Activated naive CD4-positive, alpha-beta T cell treated with anti-CD3 and anti-CD28 coated beads, Interleukin-2, amount 50 U/mL, for 16 hours (primary cell): ENCODE measurements around the gene NRG2.

Source experiments
- DNase-seq: peaks from one replicate; pipeline ENCODE4 v3.0.0-alpha.2; 2020

NRG2 gene

GRCh38 chr5:140005145-140005591 lies 37.9 kb downstream of the NRG2 start:
- no peak for DNase-seq

- DNase-seq: no peak
Observed at GRCh38 chr5:140004174-140004573, 38.9 kb downstream of the NRG2 start.

DNA sequence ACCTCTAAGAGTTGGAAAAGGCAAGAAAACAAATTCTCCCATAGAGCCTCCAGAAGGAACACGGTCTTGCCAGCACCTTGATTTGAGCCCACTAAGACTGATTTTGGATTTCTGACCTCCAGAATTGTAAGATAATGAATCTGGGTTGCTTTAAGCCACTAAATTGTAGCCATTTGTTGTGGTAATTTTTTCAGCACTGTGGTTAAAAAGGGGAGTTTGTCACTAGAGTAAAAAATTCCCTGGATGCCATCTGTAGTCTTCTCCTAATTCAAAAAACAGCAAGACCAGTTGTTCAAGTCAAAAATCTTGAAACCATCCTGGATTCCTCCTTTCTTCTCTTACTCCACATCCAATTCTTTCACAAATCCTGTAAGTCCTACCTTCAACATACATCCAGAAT lies 39.6 kb downstream of the NRG2 start:
- DNase-seq: no peak

- DNase-seq: no peak
Observed at GRCh38 chr5:140000332-140000731, 42.8 kb downstream of the NRG2 start.

GRCh38 chr5:139998837-139999236 lies 44.3 kb downstream of the NRG2 start:
- DNase-seq: no peak

DNA sequence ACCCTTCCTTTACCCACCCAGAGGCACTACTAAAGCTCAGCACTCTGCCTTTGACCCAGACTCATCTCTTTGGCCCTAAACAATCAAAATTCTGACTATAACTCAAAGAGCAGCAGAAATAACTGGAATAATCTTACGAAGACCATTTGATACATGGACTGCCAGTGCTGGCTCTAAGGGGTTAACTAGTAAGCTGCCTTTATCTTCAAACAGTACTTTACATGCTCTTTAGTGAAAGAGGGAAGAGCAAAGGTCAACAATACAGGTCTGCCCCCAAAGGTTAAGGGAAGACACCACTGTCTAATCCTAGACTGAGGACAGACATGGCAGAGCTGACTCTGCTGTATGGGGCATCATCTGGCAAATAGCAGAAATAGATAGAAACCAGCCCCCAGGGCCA lies 45.8 kb downstream of the NRG2 start:
- DNase-seq: no peak

DNA sequence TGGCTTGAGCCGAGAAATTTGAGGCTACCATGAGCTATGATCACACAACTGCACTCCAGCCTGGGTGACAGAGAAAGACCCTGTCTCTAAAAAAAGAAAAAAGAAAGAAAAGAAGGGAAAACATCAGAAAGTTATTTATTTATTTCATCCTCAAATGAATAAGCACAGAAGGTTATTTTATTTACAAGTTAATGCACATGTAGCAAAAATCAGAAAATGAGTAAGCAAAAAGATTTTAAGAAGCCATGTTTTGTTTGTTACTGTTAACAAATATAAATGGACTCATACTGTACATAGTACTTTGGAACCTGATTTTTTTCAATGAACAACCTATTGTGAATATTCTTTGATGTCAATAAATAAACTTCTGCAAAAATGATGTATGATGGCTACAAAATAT lies 47.2 kb downstream of the NRG2 start:
- DNase-seq: no peak

- no peak for DNase-seq
Observed at GRCh38 chr5:139994234-139994633, 48.9 kb downstream of the NRG2 start.

DNA sequence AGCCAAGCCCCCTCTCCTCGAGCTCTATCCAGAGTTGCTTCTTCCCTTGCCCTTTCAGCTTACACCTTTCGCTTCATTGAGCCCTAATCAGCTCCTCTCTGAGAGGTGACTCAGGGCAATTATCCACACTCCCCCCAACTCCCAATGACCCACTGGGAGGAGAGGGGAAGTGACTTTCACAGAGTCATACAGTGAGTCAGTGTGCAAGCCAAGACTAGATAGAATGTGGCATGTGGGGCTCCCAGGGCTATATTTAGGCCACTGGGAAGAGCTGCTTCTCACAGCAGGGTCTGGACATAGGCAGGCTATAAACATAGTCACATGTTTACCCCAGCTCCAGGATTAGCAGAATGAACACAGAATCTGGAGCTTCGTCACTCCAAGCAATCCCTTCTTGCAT lies 57.4 kb downstream of the NRG2 start:
- no peak for DNase-seq

GRCh38 chr5:139985290-139985689 lies 57.8 kb downstream of the NRG2 start:
- no peak for DNase-seq

DNA sequence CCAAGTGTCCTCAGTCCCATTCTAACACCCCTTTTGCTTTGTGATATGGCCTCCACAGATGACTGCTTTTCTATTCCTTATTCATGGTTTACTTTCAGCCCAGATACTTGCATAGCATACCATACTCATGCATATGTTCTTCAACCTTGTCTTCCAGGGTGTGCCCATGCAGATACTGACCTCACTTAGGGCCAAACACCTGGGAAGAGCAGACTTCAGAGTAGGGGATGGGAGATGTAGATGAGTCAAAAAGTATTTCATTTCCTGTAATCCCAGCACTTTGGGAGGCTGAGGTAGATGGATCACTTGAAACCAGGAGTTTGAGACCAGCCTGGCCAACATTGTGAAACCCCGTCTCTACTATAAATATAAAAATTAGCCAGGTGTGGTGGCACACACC lies 58.3 kb downstream of the NRG2 start:
- DNase-seq: no peak

DNA sequence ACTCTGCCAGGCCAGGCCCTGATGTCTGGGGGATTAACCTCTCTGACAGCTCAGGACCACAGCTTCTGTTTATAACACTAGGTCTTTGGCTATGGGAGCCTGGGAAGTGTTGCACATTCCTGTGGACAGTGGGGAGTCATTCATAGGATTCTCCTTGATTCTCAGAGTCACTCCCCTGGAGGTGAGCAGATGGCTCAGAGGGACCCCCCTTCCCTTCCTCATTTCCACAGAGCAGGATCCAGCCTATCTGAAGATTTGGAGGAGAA lies 60.2 kb downstream of the NRG2 start:
- no peak for DNase-seq

DNA sequence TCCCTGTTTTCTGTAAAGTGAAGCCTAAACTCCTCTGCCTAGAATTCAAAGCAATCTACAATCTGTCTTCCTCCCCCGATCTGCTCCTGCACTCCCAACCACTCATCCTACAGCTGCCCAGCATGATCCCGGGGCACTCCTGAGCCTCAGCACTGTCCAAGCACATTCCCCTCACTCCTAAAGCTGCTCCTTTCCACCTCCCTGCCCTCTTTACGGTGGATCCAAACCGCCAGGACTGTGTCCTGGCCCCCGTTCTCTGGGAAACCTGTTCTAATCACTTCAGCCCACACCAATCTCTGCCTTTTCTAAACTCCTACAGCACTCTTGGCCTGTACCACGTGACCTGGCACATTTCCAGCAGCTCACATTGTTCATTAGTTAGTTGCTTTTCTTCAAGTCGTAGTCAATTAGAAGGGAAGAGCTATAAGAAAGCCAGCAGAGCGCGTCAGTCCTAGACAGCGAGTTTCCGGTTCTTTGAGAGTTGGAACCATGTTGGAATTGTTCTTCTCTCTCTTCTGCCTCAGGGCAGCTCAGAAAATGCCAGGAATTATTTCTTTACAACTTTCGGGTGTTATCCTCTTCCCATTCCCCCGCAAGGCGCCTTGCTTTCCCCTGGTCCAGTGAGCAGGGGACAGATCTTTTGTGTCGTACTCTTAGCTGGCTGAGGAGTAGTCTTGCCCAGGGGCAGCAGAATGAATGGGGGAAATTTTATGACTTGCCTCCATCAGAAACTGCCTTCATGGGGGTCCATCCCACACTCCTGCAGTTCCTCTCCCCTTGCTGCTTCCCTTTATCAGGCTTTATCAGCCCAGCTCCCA lies 60.7 kb downstream of the NRG2 start:
- no peak for DNase-seq

- no peak for DNase-seq
Observed at GRCh38 chr5:139980765-139981164, 62.3 kb downstream of the NRG2 start.

- DNase-seq: no peak
Observed at GRCh38 chr5:139979943-139980342, 63.2 kb downstream of the NRG2 start.

DNA sequence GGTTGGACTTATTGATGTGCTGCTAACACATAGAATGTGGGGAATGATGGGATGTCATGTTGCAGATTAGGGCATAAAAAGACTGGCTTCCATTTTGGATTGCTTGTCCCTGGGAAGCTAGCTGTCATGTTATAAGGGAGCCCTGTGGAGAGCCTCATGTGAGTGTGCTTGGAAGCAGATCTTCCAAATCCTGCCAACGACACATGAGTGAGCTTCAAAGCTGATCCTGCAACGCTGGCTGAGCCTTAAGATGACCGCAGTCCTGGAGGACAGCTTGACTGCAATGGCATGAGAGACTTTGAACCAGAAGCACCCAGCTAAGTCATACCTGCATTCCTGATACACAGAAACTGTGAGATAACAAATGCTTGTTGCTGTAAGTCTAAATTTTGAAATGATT lies 63.6 kb downstream of the NRG2 start:
- no peak for DNase-seq

- no peak for DNase-seq
Observed at GRCh38 chr5:139976703-139977102, 66.4 kb downstream of the NRG2 start.

DNA sequence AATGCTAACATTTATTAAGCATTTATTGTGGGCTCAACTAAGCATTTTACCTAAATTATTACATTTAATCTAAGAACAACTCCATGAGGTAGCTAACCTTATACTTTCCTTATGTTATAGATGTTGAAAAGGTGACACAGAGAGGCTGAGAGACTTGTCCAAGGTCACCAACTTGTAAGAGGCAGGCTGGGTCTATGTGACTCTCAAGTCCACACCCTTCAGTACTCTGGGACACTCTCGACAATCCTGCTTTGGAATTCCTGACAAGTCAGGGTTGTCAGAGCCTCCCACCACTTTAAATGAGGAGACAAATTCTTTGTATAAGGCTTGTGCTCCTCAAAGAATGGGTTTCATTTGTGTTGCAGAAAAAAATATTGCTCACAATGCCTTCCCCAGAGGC lies 67.2 kb downstream of the NRG2 start:
- no peak for DNase-seq

- no peak for DNase-seq
Observed at GRCh38 chr5:139975306-139975705, 67.8 kb downstream of the NRG2 start.

DNA sequence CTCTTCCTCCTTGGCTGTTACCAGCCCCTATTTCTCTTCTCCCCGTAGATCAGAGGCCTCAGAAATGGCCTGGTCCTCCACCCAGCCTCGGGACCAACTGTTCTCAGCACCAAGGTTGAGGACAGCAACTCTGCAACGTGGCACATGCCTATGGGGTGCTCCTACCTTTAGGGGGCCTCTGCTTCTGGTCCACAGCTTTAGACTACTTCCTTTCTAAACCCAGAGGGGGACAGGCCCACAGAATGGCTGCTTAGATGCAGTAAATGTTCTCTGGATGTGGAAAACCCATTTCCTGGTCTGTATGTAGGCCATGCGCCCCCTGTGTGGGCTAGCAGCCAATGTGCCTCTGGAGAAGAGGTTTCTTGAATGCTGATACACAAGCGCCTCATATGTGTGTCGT lies 68.4 kb downstream of the NRG2 start:
- no peak for DNase-seq

DNA sequence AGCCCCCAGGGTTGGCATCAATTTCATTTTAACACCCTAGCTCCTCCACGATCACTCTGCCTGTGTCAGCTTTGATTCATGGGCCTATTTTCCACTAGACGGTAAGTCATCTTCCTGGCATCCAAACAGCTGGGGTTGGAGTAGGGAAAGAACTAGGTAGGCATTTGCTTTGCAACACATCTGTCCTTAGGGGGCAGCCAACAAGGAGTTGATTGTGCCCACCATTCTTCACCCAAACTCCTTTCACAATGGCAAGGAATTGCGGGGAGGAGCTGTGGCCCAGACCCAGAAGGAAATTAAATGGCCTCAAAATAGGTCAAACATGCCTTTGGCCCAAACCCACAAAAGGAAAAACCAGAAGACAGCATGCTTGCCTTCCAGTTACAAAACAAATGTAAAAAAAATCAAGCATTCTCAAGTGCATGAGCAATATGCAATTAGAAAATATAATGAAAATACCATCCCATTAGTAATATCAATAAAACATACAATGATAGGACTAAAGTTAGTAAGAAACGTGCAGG lies 71.8 kb downstream of the NRG2 start:
- DNase-seq: no peak

DNA sequence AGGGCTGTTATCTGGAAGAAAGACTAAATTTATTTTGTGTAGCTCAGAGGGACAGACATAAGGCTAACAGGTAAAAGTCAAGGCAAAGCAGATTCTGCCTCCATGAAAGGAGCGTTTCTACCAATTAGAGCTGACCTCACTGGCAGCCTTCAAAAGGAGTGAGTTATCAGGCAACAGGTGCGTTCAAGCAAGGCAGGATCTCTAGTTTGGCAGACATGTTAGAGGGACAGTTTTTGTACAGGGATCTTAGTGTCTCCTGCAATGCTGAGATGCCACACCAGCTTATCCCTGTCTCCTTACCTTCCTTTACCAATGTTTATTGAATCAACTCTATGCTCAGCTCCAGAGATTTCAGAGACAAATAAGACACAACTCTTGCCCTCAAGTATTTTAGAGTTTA lies 73.8 kb downstream of the NRG2 start:
- DNase-seq: no peak

DNA sequence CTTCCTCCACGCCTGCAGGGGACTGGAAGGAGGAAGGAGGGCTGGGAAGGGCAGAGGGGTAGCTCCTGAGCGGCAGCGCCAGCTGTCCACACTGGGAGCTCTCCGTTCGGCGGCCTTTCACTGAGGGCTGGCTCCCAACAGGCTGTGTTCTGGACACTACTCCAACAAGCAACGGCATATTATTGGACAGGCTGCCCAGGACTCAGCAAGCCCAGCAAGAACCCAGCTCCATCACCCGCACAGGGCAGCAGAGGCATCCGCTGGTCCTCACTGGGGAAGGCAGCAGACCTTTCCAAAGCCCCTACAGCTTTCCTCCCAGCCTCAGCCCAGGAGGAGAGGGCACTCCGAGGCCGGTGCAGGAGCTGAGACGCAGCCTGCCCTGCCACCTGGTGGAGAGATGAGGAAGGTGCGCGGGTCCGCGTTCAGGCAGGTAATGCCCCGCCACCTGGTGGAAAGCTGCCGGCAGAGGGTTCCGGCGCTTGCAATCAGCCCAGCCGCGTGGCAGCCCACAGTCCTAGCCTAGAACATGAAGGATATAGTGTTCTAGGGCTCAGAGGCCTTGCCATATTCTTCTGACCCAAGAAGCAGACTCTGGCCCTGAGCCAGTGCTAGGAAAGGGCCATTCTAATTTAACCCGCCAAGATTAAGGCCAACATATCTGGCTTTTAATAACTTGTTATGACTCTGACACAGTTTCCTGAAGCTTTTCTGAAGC lies 74.4 kb downstream of the NRG2 start:
- peak; percentile 90 for DNase-seq

DNA sequence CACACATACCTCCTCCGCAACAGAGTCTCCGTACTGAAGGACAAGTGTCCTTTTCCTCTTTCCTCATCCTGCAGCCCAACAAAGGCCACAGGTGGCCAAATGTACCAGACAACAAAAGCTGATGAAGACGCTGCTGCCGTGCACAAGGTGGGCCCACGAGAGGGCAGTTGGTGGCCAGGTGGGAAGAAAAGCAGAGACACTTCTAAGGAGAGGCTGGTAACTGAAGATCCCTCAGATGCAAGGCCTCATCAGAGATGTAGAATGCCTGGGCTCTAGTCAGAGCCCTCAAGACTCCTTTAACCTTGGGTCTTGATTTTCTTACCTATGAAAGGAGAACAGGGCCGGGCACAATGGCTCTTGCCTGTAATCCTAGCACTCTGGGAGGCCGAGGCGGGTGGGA lies 75.7 kb downstream of the NRG2 start:
- DNase-seq: no peak

- no peak for DNase-seq
Observed at GRCh38 chr5:139966856-139967255, 76.2 kb downstream of the NRG2 start.
